GF-D8 (cell line): ENCODE measurements around the gene MGAT3.

Experiments used
- DNase-seq: peaks from one replicate; lab custom pipeline; 2025; lab: John Stamatoyannopoulos, UW

MGAT3 gene

GRCh38 chr22:39450258-39450955 lies 6.4 kb upstream of the MGAT3 start:
- DNase-seq, result no peak

DNA sequence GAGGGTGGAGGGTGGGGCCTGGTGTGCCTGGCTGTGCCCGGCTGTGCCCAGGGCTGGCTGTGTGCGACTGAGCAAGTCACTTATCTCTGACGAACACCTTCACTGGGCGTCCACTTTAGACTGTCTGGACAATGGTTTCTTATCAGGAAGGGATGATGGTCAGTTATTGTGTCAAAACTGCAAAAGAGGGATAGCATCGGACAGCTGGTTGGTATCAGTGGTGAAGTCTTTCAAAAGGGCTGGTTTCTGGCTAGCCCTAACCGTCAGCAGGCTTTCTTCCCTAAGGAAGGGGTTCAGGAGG lies 4.1 kb upstream of the MGAT3 start:
- DNase-seq, result no peak

- no peak for DNase-seq
These were observed 2.9 kb upstream of the MGAT3 start for GRCh38 chr22:39453765-39454378.

- no peak for DNase-seq
These were observed 2.4 kb upstream of the MGAT3 start for GRCh38 chr22:39454385-39454871.

- no peak for DNase-seq
These were observed 365 bp downstream of the MGAT3 start for GRCh38 chr22:39457198-39457555.

- no peak for DNase-seq
These were observed 988 bp downstream of the MGAT3 start for GRCh38 chr22:39457556-39458443.

DNA sequence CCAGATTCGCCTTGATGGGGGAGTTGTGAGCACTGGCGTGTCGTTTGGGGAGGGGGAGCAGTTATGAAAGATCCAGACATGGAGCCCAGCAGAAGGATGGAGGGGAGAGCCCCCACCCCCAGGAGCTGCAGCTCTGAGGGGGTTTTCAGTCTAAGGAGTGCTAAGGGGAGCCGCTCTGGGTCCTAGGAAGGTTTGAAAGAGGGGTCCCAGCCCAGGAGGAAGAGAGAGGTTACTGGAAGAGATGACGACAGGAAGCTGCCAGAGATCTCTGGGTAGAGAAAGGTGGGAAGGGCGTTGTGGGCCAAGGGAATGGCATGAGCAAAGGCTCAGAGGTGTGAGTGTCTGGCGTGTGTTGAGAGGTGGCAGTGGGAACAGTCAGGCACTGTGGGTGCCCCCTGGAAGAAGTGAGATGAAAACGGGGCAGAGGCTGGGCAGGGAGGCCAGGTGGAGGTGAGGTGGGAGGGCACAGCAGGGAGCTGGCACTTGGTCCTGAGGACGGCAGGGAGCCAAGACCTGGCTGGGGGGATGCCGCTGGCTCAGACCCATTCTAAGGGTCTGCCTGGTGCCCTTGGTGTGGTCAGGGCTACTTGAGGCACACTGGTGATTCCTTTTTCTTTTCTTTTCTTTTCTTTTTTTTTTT lies 1.8 kb downstream of the MGAT3 start:
- no peak for DNase-seq

DNA sequence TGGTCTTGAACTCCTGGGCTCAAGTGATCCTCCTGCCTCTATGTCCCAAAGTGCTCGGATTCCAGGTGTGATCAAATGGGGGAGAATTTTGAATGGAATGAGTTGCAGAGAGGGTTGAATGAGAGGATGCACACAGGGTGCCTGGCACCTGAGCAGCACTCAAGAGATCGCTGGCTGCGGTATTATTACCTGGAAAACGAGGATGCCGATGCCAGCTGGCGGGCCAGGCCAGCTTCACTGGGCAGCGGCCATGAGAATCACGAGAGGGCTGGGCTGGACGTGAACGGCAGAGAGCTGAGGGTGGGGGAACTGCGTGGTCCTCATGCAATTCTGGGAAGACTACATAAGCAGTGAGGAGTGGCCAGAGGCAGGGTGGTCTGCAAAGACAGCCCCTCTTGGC lies 2.9 kb downstream of the MGAT3 start:
- no peak for DNase-seq

DNA sequence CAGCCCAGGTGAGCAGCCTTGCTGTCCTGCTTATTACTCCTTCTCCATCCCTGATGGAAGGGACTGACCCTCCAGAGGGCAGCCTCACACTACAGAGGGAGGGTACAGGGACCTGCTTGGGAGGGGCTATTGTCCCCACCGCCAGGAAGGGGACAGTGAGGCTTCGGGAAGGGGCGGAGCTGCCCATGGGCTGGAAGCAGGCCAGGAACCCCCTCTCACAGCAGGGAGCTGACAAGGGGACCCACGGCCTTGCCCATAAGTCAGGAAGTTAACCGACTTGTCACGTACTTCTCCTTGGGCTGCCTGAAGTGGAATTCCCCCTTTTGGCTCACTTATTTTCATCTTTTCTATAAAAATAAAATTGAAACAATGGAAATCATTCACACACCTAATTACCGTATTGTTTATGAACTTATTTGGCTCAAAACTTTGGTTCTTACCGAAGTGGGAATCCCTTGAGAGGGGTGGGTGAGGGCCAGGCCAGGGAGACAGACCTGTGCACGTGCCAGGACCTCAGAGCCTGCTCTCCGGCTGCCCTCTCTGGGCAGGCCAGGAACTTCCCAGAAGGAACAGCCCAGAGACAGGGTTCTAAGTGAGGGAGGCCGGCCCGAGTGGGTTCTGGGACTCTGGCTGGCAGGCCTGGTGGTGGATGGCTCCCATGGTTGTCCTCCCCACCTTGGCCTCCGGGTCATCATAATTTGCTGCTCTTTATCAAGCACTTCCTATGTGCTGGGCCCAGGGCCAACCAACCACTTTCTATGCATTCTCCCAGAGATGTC lies 5.8 kb downstream of the MGAT3 start:
- DNase-seq, result no peak

DNA sequence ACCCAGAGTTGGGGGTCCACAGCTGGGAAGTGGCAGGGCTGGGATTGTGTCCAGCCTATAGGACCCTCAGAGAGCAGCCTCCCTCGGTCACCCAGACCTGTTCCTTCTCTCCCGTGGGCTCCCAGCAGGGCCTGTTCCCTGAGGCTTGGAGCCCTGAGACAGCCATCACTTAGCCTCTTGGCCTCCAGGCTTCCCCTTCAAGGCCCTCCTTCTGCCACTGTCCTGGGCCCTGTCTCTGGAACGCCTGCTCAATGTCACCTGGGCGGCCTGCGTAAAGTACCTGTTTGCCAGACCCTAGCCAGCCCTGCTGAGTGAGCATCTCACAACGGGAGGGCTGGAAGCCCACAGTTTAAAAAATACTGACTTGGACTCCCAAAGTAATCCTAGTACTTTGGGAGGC lies 6.5 kb downstream of the MGAT3 start:
- DNase-seq, result no peak

DNA sequence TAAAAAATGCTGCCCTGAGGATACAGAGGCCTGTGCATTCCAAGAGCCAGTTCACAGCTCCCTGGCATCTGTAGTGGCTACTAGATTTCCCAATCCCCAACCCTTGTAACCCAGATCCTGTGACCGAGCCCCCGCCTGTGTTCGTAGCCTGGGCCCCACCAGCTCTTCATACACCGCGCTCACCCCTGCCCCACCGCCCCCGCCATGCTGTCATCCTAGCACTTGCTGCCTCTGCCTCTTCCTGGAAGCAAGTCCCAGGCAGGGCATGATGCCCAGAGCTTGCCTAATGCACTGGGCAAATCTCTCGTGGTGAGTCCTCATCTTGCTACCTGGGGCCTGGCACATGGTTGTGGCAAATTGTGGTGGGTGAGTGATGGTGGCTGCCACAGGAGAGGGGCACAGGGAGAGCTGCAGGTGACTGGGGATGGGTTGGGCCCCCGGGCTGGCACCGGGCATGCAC lies 7.1 kb downstream of the MGAT3 start:
- no peak for DNase-seq

- DNase-seq, result no peak
These were observed 9.6 kb downstream of the MGAT3 start for GRCh38 chr22:39466228-39467006.

DNA sequence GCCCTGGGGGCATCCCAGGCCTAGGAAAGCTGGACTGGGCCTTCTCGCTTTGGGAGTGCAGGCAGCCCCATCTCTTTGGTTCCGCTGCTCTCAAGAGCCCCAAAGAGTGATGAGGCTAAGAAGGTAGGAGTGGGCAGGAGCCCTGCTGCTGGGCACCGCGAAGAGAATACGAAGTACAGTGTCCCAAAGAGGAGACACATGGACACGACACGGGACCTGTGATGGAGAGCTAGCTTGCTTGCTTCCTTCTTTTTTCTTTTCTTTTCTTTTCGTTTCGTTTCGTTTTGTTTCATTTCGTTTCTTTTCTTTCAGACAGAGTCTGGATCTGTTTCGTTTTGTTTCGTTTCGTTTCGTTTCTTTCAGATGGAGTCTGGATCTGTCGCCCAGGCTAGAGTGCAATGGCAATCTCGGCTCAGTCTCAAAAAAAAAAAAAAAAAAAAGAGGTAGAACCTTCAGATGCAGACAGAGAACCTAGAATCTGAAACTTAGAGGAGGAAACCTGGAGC lies 10.6 kb downstream of the MGAT3 start:
- no peak for DNase-seq

DNA sequence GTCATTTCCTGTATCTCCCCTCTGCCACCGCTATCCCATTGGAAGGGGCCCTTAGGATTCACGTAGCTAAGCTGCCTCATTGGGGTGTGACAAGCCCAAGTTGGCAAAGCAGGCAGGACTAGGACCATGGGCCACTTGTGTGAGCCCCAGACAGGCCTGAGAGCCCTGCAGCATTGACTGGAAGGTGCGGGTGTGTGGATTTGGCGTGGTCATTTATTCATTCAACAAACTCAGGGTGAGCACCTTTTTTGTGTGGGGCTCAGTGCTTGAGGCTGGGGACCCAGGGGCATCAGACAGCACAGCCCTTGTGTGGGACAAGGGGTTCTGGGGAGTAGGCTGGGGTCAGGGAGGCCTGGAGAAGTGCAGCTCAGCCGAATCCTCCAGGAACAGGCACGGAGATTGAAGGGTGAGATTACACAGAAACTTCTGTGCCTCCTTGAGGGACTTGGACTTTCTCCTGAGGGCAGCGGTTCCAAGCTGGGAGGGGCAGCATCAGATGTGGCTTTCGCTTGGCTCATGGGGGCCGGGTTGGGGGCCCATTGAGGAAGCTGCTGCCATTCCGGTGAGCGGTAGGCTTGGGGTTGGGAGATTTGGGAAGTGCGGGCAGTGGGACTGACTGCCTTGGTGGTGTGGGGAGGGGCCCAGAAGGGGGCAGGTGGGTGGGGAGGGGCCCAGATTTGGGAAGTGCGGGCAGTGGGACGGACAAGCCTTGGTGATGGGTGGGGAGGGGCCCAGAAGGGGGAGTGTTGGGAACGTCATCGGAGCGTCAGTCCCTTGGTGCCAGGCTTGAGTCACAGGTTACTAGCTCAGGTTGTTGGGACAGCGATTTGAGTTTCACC lies 11.9 kb downstream of the MGAT3 start:
- DNase-seq, result no peak

GRCh38 chr22:39469326-39469680 lies 12.5 kb downstream of the MGAT3 start:
- no peak for DNase-seq

- DNase-seq, result no peak
These were observed 13.1 kb downstream of the MGAT3 start for GRCh38 chr22:39469681-39470450.

DNA sequence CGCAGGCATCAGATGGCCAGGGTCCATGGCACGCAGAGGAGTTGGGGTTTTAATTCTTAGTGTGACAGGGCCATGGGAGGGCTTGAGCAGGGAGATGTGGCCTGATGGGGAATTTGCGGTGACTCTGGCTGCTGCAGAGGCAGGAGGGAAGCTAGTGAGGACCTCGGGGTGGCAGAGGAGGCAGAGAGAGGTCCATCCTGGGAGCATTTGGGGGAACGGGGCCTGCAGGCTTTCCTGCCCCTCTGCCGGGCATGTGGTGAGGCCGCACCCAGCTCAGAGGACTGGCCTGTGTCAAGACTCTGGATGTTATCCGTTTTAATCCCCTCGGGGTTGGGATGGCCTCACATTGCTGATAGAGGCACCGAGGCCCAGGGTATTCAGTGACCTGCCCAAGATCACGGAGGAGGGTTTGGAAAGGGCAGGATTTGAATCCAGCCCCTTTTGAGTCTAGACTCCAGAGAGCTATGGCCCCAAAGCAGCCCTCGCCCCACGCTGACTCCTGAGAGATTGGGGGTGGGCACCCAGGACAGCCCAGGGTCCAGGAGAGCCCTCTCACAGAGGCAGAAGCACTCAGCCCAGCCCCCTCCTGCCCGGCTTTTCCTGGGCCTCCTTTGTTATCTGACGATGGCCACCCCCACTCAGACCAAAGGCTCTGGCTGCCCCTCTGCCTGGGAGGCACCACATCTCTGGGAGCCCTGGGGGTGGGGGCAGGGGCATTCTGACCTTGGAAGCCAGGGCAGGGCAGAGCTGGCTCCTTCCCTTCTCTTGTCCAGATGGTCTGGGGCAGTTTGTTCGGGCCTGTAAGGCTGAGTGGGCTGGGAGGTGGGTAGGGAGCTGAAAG lies 13.9 kb downstream of the MGAT3 start:
- DNase-seq, result no peak
